ENCODE results near the gene FITM1. TPM values are rescaled to one million over a fixed set of nuclear protein-coding genes. Genes with fewer than 3 reads are reported as not detected.

The FITM1 gene
- total RNA-seq, 2 donors from 2014 or later = 1.1 TPM; not detected in 1

DNA sequence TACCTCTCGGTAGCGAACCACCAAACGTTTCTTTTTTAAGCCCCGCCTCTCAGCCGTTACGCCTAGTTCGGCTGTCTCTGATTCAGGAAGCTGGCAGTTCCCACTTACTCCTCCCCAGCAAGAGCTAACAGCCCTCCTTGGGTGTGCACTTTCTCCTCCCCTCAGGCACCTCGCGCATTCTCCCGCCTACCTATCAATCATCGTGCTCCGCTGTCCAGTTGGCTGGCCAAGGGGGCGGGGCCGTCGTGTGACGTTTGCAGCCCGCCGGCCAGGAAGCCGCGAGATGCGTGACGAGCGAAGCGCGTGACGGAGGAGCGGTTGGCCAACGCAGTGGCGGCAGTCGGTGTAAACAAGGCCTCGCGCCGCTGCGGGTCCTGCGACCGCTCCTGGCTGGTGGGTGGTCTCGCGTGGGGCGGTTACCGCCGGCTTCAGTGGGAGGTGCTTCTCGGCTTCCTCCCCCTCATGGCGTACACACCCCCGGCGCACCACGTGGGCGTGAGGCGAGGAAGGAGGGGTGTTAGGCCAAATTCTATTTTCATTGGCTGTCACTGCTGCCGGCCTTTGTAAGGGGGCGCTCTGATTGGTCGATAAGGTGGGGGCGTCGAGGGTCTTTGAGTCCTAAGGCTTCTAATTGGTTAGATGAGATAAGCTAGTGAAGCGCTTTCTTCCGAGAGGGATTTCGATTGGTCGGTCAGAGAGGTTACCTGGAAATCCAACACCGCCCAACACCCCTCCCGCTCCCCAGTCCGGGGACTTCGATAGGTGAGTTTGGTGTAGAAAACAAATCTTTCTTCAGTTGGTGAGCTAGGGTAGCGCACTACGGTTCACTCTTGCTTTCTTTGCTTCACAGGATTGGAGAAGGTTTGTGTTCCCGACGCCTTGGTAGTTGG, 15.7 kb upstream of the FITM1 start, which contains the start of the genes DCAF11 and NRL:
TSS of gene DCAF11 (plus strand) at position 246 of the 890 bp plus-strand sequence. CDS start 818 bp downstream, outside the sequence.
TSS of gene NRL (minus strand) at position 418 of the 890 bp plus-strand sequence. CDS start 32,101 bp downstream, outside the sequence.
- Mint-ChIP-seq H3K27me3 (ENCODE audit: insufficient read depth) (no peaks in the 10 kb centered on the region), H3K4me1 (peaks cover 15% of the 10 kb centered on the region), H3K9me3 (no peaks in the 10 kb centered on the region), H3K27ac (peak within 1 kb of the TSS; percentile 99), H3K4me3 (peak within 1 kb of the TSS; percentile 87), H3K36me3 (ENCODE audit: low read depth) (peaks cover 28% of the 10 kb centered on the region)
- peak within 1 kb of the TSS; percentile 90 for H3K27ac ChIP-seq (ENCODE audit: low read depth, low read length)
- peak within 1 kb of the TSS; percentile 94 for H3K4me3 ChIP-seq (ENCODE audit: low read length)
- WGBS, 2 experiments (ENCODE audit: insufficient coverage in 1 of 2, insufficient read length in 1 of 2) = 0% methylated on average over 17 to 65 of the region's 65 CpGs
- no peaks in the 10 kb centered on the region for H3K4me1 ChIP-seq (ENCODE audit: control insufficient read depth, insufficient read depth, low read length)
- no peaks in the 10 kb centered on the region for H3K27me3 ChIP-seq (ENCODE audit: control insufficient read depth, insufficient read depth, low read length, poor library complexity, severe bottlenecking)
- H3K9me3 ChIP-seq (ENCODE audit: control insufficient read depth, low read length) = no peaks in the 10 kb centered on the region
- peak within 1 kb of the TSS; percentile 78 for H3K9ac ChIP-seq (ENCODE audit: extremely low read depth, low read length, poor library complexity, severe bottlenecking)
- H3K36me3 ChIP-seq (ENCODE audit: control insufficient read depth, insufficient read depth, low read length) = peaks cover 32% of the 10 kb centered on the region
- peak; percentile 99 for DNase-seq
- TF ChIP-seq, protein P1, sequence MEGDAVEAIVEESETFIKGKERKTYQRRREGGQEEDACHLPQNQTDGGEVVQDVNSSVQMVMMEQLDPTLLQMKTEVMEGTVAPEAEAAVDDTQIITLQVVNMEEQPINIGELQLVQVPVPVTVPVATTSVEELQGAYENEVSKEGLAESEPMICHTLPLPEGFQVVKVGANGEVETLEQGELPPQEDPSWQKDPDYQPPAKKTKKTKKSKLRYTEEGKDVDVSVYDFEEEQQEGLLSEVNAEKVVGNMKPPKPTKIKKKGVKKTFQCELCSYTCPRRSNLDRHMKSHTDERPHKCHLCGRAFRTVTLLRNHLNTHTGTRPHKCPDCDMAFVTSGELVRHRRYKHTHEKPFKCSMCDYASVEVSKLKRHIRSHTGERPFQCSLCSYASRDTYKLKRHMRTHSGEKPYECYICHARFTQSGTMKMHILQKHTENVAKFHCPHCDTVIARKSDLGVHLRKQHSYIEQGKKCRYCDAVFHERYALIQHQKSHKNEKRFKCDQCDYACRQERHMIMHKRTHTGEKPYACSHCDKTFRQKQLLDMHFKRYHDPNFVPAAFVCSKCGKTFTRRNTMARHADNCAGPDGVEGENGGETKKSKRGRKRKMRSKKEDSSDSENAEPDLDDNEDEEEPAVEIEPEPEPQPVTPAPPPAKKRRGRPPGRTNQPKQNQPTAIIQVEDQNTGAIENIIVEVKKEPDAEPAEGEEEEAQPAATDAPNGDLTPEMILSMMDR (conservative IDR thresholded peaks at IDR 0.05) = no peak

GRCh38 chr14:24115422-24116127, 14.9 kb upstream of the FITM1 start:
- no peak overlapping the region for H3K27ac ChIP-seq (ENCODE audit: low read depth, low read length)
- H3K9me3 ChIP-seq (ENCODE audit: control insufficient read depth, low read length) = no peaks in the 10 kb centered on the region
- H3K9ac ChIP-seq (ENCODE audit: extremely low read depth, low read length, poor library complexity, severe bottlenecking) = peak overlapping the region; percentile 54
- DNase-seq = no peak
- H3K27me3 Mint-ChIP-seq (ENCODE audit: insufficient read depth) = no peaks in the 10 kb centered on the region
- H3K36me3 ChIP-seq (ENCODE audit: control insufficient read depth, insufficient read depth, low read length) = peaks cover 34% of the 10 kb centered on the region
- peak overlapping the region; percentile 99 for H3K27ac Mint-ChIP-seq
- no peaks in the 10 kb centered on the region for H3K27me3 ChIP-seq (ENCODE audit: control insufficient read depth, insufficient read depth, low read length, poor library complexity, severe bottlenecking)
- H3K4me1 ChIP-seq (ENCODE audit: control insufficient read depth, insufficient read depth, low read length) = no peaks in the 10 kb centered on the region
- TF ChIP-seq, protein P1 (conservative IDR thresholded peaks at IDR 0.05) = no peak
- H3K36me3 Mint-ChIP-seq (ENCODE audit: low read depth) = peaks cover 31% of the 10 kb centered on the region
- H3K4me3 ChIP-seq (ENCODE audit: low read length) = peak overlapping the region; percentile 94
- peak overlapping the region; percentile 87 for H3K4me3 Mint-ChIP-seq
- WGBS, 2 experiments (ENCODE audit: insufficient coverage in 1 of 2, insufficient read length in 1 of 2) = 9 to 12% methylated on average over 11 to 14 of the region's 14 CpGs
- no peaks in the 10 kb centered on the region for H3K9me3 Mint-ChIP-seq
- peaks cover 15% of the 10 kb centered on the region for H3K4me1 Mint-ChIP-seq

GRCh38 chr14:24116128-24116814, 14.2 kb upstream of the FITM1 start:
- Mint-ChIP-seq H3K36me3 (ENCODE audit: low read depth) (peaks cover 37% of the 10 kb centered on the region), H3K4me1 (peaks cover 15% of the 10 kb centered on the region), H3K4me3 (peak overlapping the region; percentile 87), H3K27me3 (ENCODE audit: insufficient read depth) (no peaks in the 10 kb centered on the region), H3K27ac (no peak overlapping the region), H3K9me3 (no peaks in the 10 kb centered on the region)
- no peak overlapping the region for H3K27ac ChIP-seq (ENCODE audit: low read depth, low read length)
- WGBS, 2 experiments (ENCODE audit: insufficient coverage in 1 of 2, insufficient read length in 1 of 2) = 91 to 98% methylated on average over 4 to 6 of the region's 6 CpGs
- no peak overlapping the region for H3K9ac ChIP-seq (ENCODE audit: extremely low read depth, low read length, poor library complexity, severe bottlenecking)
- H3K4me3 ChIP-seq (ENCODE audit: low read length) = peak overlapping the region; percentile 94
- peaks cover 41% of the 10 kb centered on the region for H3K36me3 ChIP-seq (ENCODE audit: control insufficient read depth, insufficient read depth, low read length)
- H3K27me3 ChIP-seq (ENCODE audit: control insufficient read depth, insufficient read depth, low read length, poor library complexity, severe bottlenecking) = no peaks in the 10 kb centered on the region
- TF ChIP-seq, protein P1 (conservative IDR thresholded peaks at IDR 0.05) = no peak
- no peaks in the 10 kb centered on the region for H3K4me1 ChIP-seq (ENCODE audit: control insufficient read depth, insufficient read depth, low read length)
- DNase-seq = no peak
- H3K9me3 ChIP-seq (ENCODE audit: control insufficient read depth, low read length) = no peaks in the 10 kb centered on the region
